GM12878 (cell line): ENCODE measurements around the gene XRCC6. TPM values are rescaled to one million over a fixed set of nuclear protein-coding genes. Genes with fewer than 3 reads are reported as not detected.
A peak's percentile ranks its signal among the peaks of the same experiment; 100 is the strongest.

ENCODE experiments used
- ATAC-seq: fragments of 200-7000 bp; cut with Tn5 transposase; 3 replicates; pipeline ENCODE4 v1.9.1; 2020; ENCODE audit warnings: mild to moderate bottlenecking, moderate library complexity
- BruUV-seq: library from RNA; stranded (reverse); fragments of 400-500 nt; replicated peaks from 2 replicates; lab custom pipeline; 2021; lab: Mats Ljungman, UMichigan
- CTCF ChIA-PET: fragments of 300-600 bp; sonication (Branson Sonifier 250); formaldehyde crosslinking; extraction: SDS; loops from one replicate; lab custom pipeline; 2021; ENCODE audit warnings: inconsistent platforms; lab: Yijun Ruan, JAX
- POLR2A ChIA-PET: fragments of 350-600 bp; formaldehyde crosslinking; extraction: SDS; loops from one replicate; lab custom pipeline; 2021; ENCODE audit warnings: inconsistent platforms; lab: Charles Lee
- RAD21 ChIA-PET: fragments of 300-600 bp; sonication (Branson Sonifier 250); formaldehyde crosslinking; loops from one replicate; lab custom pipeline; 2023; ENCODE audit warnings: antibody characterized with exemption; ENCODE audit not compliant: unreplicated experiment; lab: Charles Lee
- SMC1A ChIA-PET: fragments of 300-600 bp; sonication (Branson Sonifier 250); formaldehyde crosslinking; loops from one replicate; lab custom pipeline; 2023; ENCODE audit not compliant: unreplicated experiment, uncharacterized antibody; lab: Charles Lee
- DNase-seq: peaks from one replicate; pipeline ENCODE4 v3.0.0-alpha.2; 2011; ENCODE audit warnings: low read depth, low spot score
- FAIRE-seq: peaks from 3 replicates; lab custom pipeline; 2011; peaks lifted over from hg19 to GRCh38; lab: Jason Lieb, UNC
- H2AFZ ChIP-seq: 2 replicates; pipeline ENCODE4 v1.6.0; 2011; ENCODE audit warnings: low read depth, low read length, control low read depth; ENCODE audit not compliant: control insufficient read depth
- H3K27ac ChIP-seq: 2 replicates; pipeline ENCODE4 v1.5.1; 2011; ENCODE audit warnings: control low read depth; ENCODE audit not compliant: control insufficient read depth, insufficient read depth
- H3K27me3 ChIP-seq, 2 experiments: replicated peaks in 1 of 2; 2 replicates each; pipeline versions ENCODE4 v1.6.0 to v1.6.1; 2011; ENCODE audit warnings: low read length in 1 of 2; ENCODE audit not compliant: control insufficient read depth in 2 of 2, insufficient read depth in 2 of 2
- H3K36me3 ChIP-seq, 2 experiments: 2 replicates each; pipeline ENCODE4 v1.5.1; 2011; ENCODE audit warnings: low read length in 1 of 2; ENCODE audit not compliant: control insufficient read depth in 2 of 2, insufficient read depth in 2 of 2
- H3K4me1 ChIP-seq: 2 replicates; pipeline ENCODE4 v1.6.1; 2011; ENCODE audit warnings: mild to moderate bottlenecking, low read length, moderate library complexity, mixed read lengths; ENCODE audit not compliant: control insufficient read depth, insufficient read depth
- H3K4me2 ChIP-seq: 2 replicates; pipeline ENCODE4 v1.6.0; 2011; ENCODE audit warnings: control low read depth; ENCODE audit not compliant: control insufficient read depth, insufficient read depth
- H3K4me3 ChIP-seq: fragments of 200-600 bp; sonication (generic); 2 replicates; pipeline ENCODE4 v1.5.1; 2016
- H3K79me2 ChIP-seq: 2 replicates; pipeline ENCODE4 v1.6.0; 2011; ENCODE audit warnings: low read length; ENCODE audit not compliant: control insufficient read depth, insufficient read depth
- H3K9ac ChIP-seq: 2 replicates; pipeline ENCODE4 v1.8.0; 2011; ENCODE audit warnings: low read length, control low read depth, mixed read lengths; ENCODE audit not compliant: control insufficient read depth, insufficient read depth
- H3K9me3 ChIP-seq: replicated peaks from 3 replicates; pipeline ENCODE4 v1.5.1; 2011; ENCODE audit warnings: mild to moderate bottlenecking, low read length; ENCODE audit not compliant: control insufficient read depth, insufficient read depth
- H4K20me1 ChIP-seq: 2 replicates; pipeline ENCODE4 v1.6.0; 2011; ENCODE audit not compliant: control insufficient read depth, insufficient read depth
- E2F4 ChIP-seq: IDR thresholded peaks from 2 replicates; pipeline ENCODE4 v1.6.1; 2012; ENCODE audit warnings: low read depth, low read length, improper control_type of control experiment
- EP300 ChIP-seq, 2 experiments: fragments of 150-350 bp in 1 of 2; IDR thresholded peaks; 2 replicates each; pipeline ENCODE4 v1.6.1; 2011 to 2012; ENCODE audit warnings: low read depth in 2 of 2, low read length in 2 of 2, borderline replicate concordance in 1 of 2, improper control_type of control experiment in 1 of 2, inconsistent platforms in 1 of 2; ENCODE audit not compliant: control insufficient read depth in 1 of 2
- HDGF ChIP-seq: fragments of 450-650 bp; IDR thresholded peaks from 2 replicates; pipeline ENCODE4 v1.6.1; 2016; ENCODE audit warnings: antibody characterized with exemption
- HSF1 ChIP-seq: fragments of 150-350 bp; IDR thresholded peaks from 2 replicates; pipeline ENCODE4 v1.6.1; 2014; ENCODE audit warnings: mild to moderate bottlenecking, low read depth, low read length
- IRF4 ChIP-seq: IDR thresholded peaks from 2 replicates; pipeline ENCODE4 v1.6.1; 2011; ENCODE audit warnings: low read depth, low read length
- MAX ChIP-seq: IDR thresholded peaks from 2 replicates; pipeline ENCODE4 v1.6.1; 2012; ENCODE audit warnings: low read depth, low read length, improper control_type of control experiment
- MXI1 ChIP-seq: fragments of 150-350 bp; IDR thresholded peaks from 2 replicates; pipeline ENCODE4 v1.6.1; 2011; ENCODE audit warnings: low read depth, mild to moderate bottlenecking, inconsistent platforms, low read length, improper control_type of control experiment
- PAX5 ChIP-seq: IDR thresholded peaks from 2 replicates; pipeline ENCODE4 v1.6.1; 2011; ENCODE audit warnings: low read depth, low read length, borderline replicate concordance
- POLR2AphosphoS5 ChIP-seq: IDR thresholded peaks from 2 replicates; pipeline ENCODE4 v1.6.1; 2011; ENCODE audit warnings: mild to moderate bottlenecking, low read length, inconsistent platforms
- RELA ChIP-seq: fragments of 450-650 bp; IDR thresholded peaks from 2 replicates; pipeline ENCODE4 v1.8.0; 2014; ENCODE audit warnings: borderline replicate concordance; ENCODE audit not compliant: partially characterized antibody
- RELB ChIP-seq: fragments of 450-650 bp; IDR thresholded peaks from 2 replicates; pipeline ENCODE4 v1.6.1; 2017; ENCODE audit warnings: low read depth, mild to moderate bottlenecking, moderate library complexity
- SPI1 ChIP-seq: IDR thresholded peaks from 2 replicates; pipeline ENCODE4 v1.6.1; 2011; ENCODE audit warnings: low read depth, mild to moderate bottlenecking, low read length, moderate library complexity, borderline replicate concordance; ENCODE audit not compliant: insufficient read depth
- ZNF207 ChIP-seq: fragments of 450-650 bp; IDR thresholded peaks from 2 replicates; pipeline ENCODE4 v1.6.1; 2014; ENCODE audit warnings: antibody characterized with exemption, mild to moderate bottlenecking, borderline replicate concordance
- ZNF622 ChIP-seq: fragments of 450-650 bp; IDR thresholded peaks from 2 replicates; pipeline ENCODE4 v1.6.1; 2017; ENCODE audit warnings: mild to moderate bottlenecking, inconsistent platforms
- ZSCAN29 ChIP-seq: fragments of 450-650 bp; IDR thresholded peaks from 2 replicates; pipeline ENCODE4 v1.6.1; 2017; ENCODE audit warnings: mild to moderate bottlenecking, moderate library complexity
- whole genome bisulfite sequencing: methylation state at CpG from one replicate; pipeline ENCODE4 v1.1.6; 2016; ENCODE audit warnings: low lambda C conversion rate; ENCODE audit not compliant: insufficient replicate concordance, insufficient coverage; ENCODE audit errors: missing lambda C conversion rate; 5-methylcytosine and 5-hydroxymethylcytosine counted together
- in situ Hi-C: fragments of 300-500 bp; cut with MboI; formaldehyde crosslinking; loops from 9 replicates; pipeline ENCODE4 v1.14.3; 2018; ENCODE audit warnings: mixed read lengths
- intact Hi-C: fragments of 100-400 bp; cut with micrococcal nuclease; formaldehyde crosslinking; loops from one replicate; pipeline ENCODE4 v1.14.2; 2022; ENCODE audit not compliant: unreplicated experiment
- polyA plus RNA-seq, 11 experiments: library from polyadenylated mRNA; depleted of rRNA in 4 of 11; unstranded in 6 of 11; stranded (reverse) in 5 of 11; fragments of >200 nt; fragmentation: Nextera tagmentation in 4 of 11; fragmentation: Illumina TruSeq in 1 of 11; extraction: Ambion mirVana in 4 of 11; extraction: Trizol in 1 of 11; gene quantifications; 1 replicate in 1 of 11; 2 replicates in 10 of 11; pipeline versions ENCODE4 v1.2.1 to v1.2.3, GENCODE V29; 2011 to 2016; ENCODE audit warnings: inconsistent platforms in 2 of 11, missing spikeins in 2 of 11, low read depth in 1 of 11
- total RNA-seq, 4 experiments: library from RNA; depleted of rRNA in 3 of 4; stranded (reverse); fragments of >200 nt in 3 of 4; fragmentation: Illumina TruSeq in 1 of 4; extraction: Trizol in 1 of 4; gene quantifications; 2 replicates each; pipeline versions ENCODE4 v1.2.1 to v1.2.3, GENCODE V29; 2013 to 2021

Gene XRCC6
- total and polyA plus RNA-seq, 10 of the 15 experiments (the other 5 are each of a cell fraction or from before 2014, with no cell fraction given) = 186 to 718 (median 348) TPM

- no peak overlapping the region for H3K4me2 ChIP-seq
- POLR2A ChIA-PET = interaction anchor here (0.5 kb wide), 1 partner anchor 300 kb away, joined by 3 read pairs; no protein-coding TSS in a partner anchor
- no peak for FAIRE-seq
- no peak for TF ChIP-seq ZNF622
- no peak for TF ChIP-seq RELB
- TF ChIP-seq EP300 (IDR thresholded peaks at IDR 0.05; ENCODE audit: borderline replicate concordance in 1 of 2, control insufficient read depth in 1 of 2, low read depth in 2 of 2, low read length in 2 of 2) = no peak
- TF ChIP-seq HDGF = no peak
- no peak for TF ChIP-seq SPI1
- no peak for TF ChIP-seq E2F4
- TF ChIP-seq HSF1 = no peak
- no peak for TF ChIP-seq PAX5
- TF ChIP-seq MXI1 = no peak
- TF ChIP-seq IRF4 = no peak
- no peak for TF ChIP-seq POLR2AphosphoS5
- TF ChIP-seq ZNF207 = no peak
- no peak for TF ChIP-seq ZSCAN29
- TF ChIP-seq RELA = no peak
- no peak for TF ChIP-seq MAX
- TF ChIP-seq, all 136 proteins: peak for 0
- DNase-seq (no peak), ATAC-seq (no peak)
- Histone ChIP-seq H3K9me3 (no peaks in the 10 kb centered on the region), H3K79me2 (no peaks in the 10 kb centered on the region), H4K20me1 (no peaks in the 10 kb centered on the region), H3K27me3 (no peaks in the 10 kb centered on the region), H3K27ac (no peak overlapping the region), H3K4me3 (no peak overlapping the region), H3K9ac (no peak overlapping the region), H2AFZ (no peak overlapping the region), H3K36me3 (peaks cover 27 to 33% of the 10 kb centered on the region in 2 experiments), H3K4me1 (no peaks in the 10 kb centered on the region)
- in situ Hi-C loops = no loop called here
- ChIA-PET SMC1A (interaction anchor here (2.4 kb wide), 1 partner anchor 11 kb away, joined by 7 read pairs; no protein-coding TSS in a partner anchor), CTCF (interaction anchor here (0.9 to 1.3 kb wide), 2 partner anchors 17 to 29 kb away, joined by 3 read pairs; no protein-coding TSS in a partner anchor), RAD21 (no interaction called here)
- WGBS = 100% methylated on average over 2 of the region's 2 CpGs
- BruUV-seq = TSS peak; percentile 49
- intact Hi-C loops = no loop called here
Observed at GRCh38 chr22:41661713-41662112, 40.6 kb downstream of the XRCC6 start.
